GM12875 (cell line): ENCODE data around the gene OSBPL1A.
A peak's percentile ranks its signal among the peaks of the same experiment; 100 is the strongest.

Experiments used
- H3K4me3 ChIP-seq: one replicate; pipeline ENCODE4 v1.5.1; 2011; ENCODE audit warnings: low read depth, low read length, control low read depth
- CTCF ChIP-seq: IDR thresholded peaks from 2 replicates; pipeline ENCODE4 v1.5.1; 2011; ENCODE audit warnings: low read depth, mild to moderate bottlenecking, control low read depth, inconsistent platforms, low read length, moderate library complexity, borderline replicate concordance; ENCODE audit not compliant: insufficient read depth

Gene OSBPL1A

GRCh38 chr18:24138409-24138788 is 259.2 kb downstream of the OSBPL1A start:
- TF ChIP-seq CTCF: no peak
- peak overlapping the region; percentile 47 for H3K4me3 ChIP-seq

GRCh38 chr18:24136967-24137373 is 260.7 kb downstream of the OSBPL1A start:
- H3K4me3 ChIP-seq: no peak overlapping the region
- TF ChIP-seq CTCF: no peak

GRCh38 chr18:24130494-24130893 is 267.1 kb downstream of the OSBPL1A start:
- no peak overlapping the region for H3K4me3 ChIP-seq
- TF ChIP-seq CTCF: no peak

- H3K4me3 ChIP-seq: no peak overlapping the region
- TF ChIP-seq CTCF: no peak
Measured at GRCh38 chr18:24128700-24129099, 268.9 kb downstream of the OSBPL1A start.

GRCh38 chr18:24127735-24128134 is 269.9 kb downstream of the OSBPL1A start:
- H3K4me3 ChIP-seq: no peak overlapping the region
- no peak for TF ChIP-seq CTCF

- H3K4me3 ChIP-seq: no peak overlapping the region
- no peak for TF ChIP-seq CTCF
Measured at GRCh38 chr18:24126155-24126961, 271.3 kb downstream of the OSBPL1A start.

GRCh38 chr18:24121625-24122024 is 276.0 kb downstream of the OSBPL1A start:
- no peak overlapping the region for H3K4me3 ChIP-seq
- no peak for TF ChIP-seq CTCF
